SH-SY5Y (cell line): Measurements from ENCODE around the gene PLXDC2.

Experiments used
- GATA2 ChIP-seq: IDR thresholded peaks from 2 replicates; pipeline ENCODE4 v1.6.1; 2011; ENCODE audit warnings: mild to moderate bottlenecking, low read depth, low read length
- GATA3 ChIP-seq: IDR thresholded peaks from 2 replicates; pipeline ENCODE4 v1.6.1; 2011; ENCODE audit warnings: low read depth, mild to moderate bottlenecking, low read length, moderate library complexity

- TF ChIP-seq GATA2: no peak
- TF ChIP-seq GATA3: no peak
Observed at GRCh38 chr10:19789607-19790006, 26.6 kb upstream of the PLXDC2 start.
